Activated T-helper 1 cell treated with anti-CD3 and anti-CD28 coated beads, Interleukin-12 subunit alpha, Interleukin-12 subunit beta, Interleukin-2, Interleukin-4 antibody, amounts not matched to agents 30 ng/mL and 10 ng/mL and 1 ng/mL, durations not matched to agents 14 hours and 24 hours and 36 hours (primary cell): ENCODE measurements around the gene RRP1B. TPM values are rescaled to one million over a fixed set of nuclear protein-coding genes. Genes with fewer than 3 reads are reported as not detected.

ENCODE experiments used
- DNase-seq: peaks from one replicate; pipeline ENCODE4 v3.0.0; 2021; ENCODE audit warnings: low spot score
- H3K27ac Mint-ChIP-seq: one replicate; pipeline ENCODE4 v1.8.0; 2021; ENCODE audit warnings: mild to moderate bottlenecking, mixed read lengths
- H3K27me3 Mint-ChIP-seq: one replicate; pipeline ENCODE4 v1.8.0; 2022; ENCODE audit warnings: mild to moderate bottlenecking, moderate library complexity, mixed read lengths; ENCODE audit not compliant: insufficient read depth
- H3K36me3 Mint-ChIP-seq: one replicate; pipeline ENCODE4 v1.8.0; 2021; ENCODE audit warnings: low read depth, mixed read lengths
- H3K4me1 Mint-ChIP-seq: one replicate; pipeline ENCODE4 v1.8.0; 2021; ENCODE audit warnings: low read depth, mixed read lengths
- H3K4me3 Mint-ChIP-seq: one replicate; pipeline ENCODE4 v1.8.0; 2021; ENCODE audit warnings: mild to moderate bottlenecking, moderate library complexity, mixed read lengths
- H3K9me3 Mint-ChIP-seq: one replicate; pipeline ENCODE4 v1.8.0; 2021; ENCODE audit warnings: mixed read lengths
- intact Hi-C: fragments of 100-400 bp; cut with micrococcal nuclease; formaldehyde crosslinking; loops from one replicate; pipeline ENCODE4 v1.15.1; 2024
- total RNA-seq: library from RNA; stranded (reverse); gene quantifications from 2 replicates; pipeline ENCODE4 v1.2.3, GENCODE V29; 2022

The RRP1B gene
- total RNA-seq, 1 donor from 2014 or later = 76.8 TPM

- Mint-ChIP-seq H3K27me3 (no peaks in the 10 kb centered on the region), H3K4me1 (peaks cover 46% of the 10 kb centered on the region), H3K9me3 (no peaks in the 10 kb centered on the region), H3K36me3 (peaks cover 24% of the 10 kb centered on the region), H3K27ac (no peak overlapping the region), H3K4me3 (no peak overlapping the region)
- no peak for DNase-seq
- intact Hi-C loops = no loop called here
These were observed 72.7 kb downstream of the RRP1B start for GRCh38 chr21:43731891-43732711.

GRCh38 chr21:43733060-43733459, 73.7 kb downstream of the RRP1B start:
- no peaks in the 10 kb centered on the region for H3K9me3 Mint-ChIP-seq
- peaks cover 26% of the 10 kb centered on the region for H3K36me3 Mint-ChIP-seq
- H3K27me3 Mint-ChIP-seq = no peaks in the 10 kb centered on the region
- peaks cover 37% of the 10 kb centered on the region for H3K4me1 Mint-ChIP-seq
- intact Hi-C loops = no loop called here
- no peak for DNase-seq
- H3K27ac Mint-ChIP-seq = no peak overlapping the region
- H3K4me3 Mint-ChIP-seq = no peak overlapping the region

- H3K4me1 Mint-ChIP-seq = peaks cover 31% of the 10 kb centered on the region
- no peak for DNase-seq
- no peaks in the 10 kb centered on the region for H3K27me3 Mint-ChIP-seq
- no peaks in the 10 kb centered on the region for H3K9me3 Mint-ChIP-seq
- intact Hi-C loops = no loop called here
- peaks cover 21% of the 10 kb centered on the region for H3K36me3 Mint-ChIP-seq
- peak overlapping the region; percentile 34 for H3K27ac Mint-ChIP-seq
- no peak overlapping the region for H3K4me3 Mint-ChIP-seq
These were observed 74.2 kb downstream of the RRP1B start for GRCh38 chr21:43733529-43734071.

- DNase-seq = no peak
- Mint-ChIP-seq H3K36me3 (peaks cover 18% of the 10 kb centered on the region), H3K27ac (peak overlapping the region; percentile 34), H3K4me3 (no peak overlapping the region), H3K9me3 (no peaks in the 10 kb centered on the region), H3K27me3 (no peaks in the 10 kb centered on the region), H3K4me1 (peaks cover 29% of the 10 kb centered on the region)
- intact Hi-C loops = no loop called here
These were observed 75.0 kb downstream of the RRP1B start for GRCh38 chr21:43734131-43734927.

GRCh38 chr21:43734928-43735229, 75.5 kb downstream of the RRP1B start:
- Mint-ChIP-seq H3K9me3 (no peaks in the 10 kb centered on the region), H3K36me3 (peaks cover 16% of the 10 kb centered on the region), H3K4me1 (peaks cover 29% of the 10 kb centered on the region), H3K4me3 (no peak overlapping the region), H3K27ac (no peak overlapping the region), H3K27me3 (no peaks in the 10 kb centered on the region)
- no peak for DNase-seq
- intact Hi-C loops = no loop called here

- peaks cover 16% of the 10 kb centered on the region for H3K36me3 Mint-ChIP-seq
- no peaks in the 10 kb centered on the region for H3K27me3 Mint-ChIP-seq
- H3K27ac Mint-ChIP-seq = no peak overlapping the region
- H3K9me3 Mint-ChIP-seq = no peaks in the 10 kb centered on the region
- no peak for DNase-seq
- no peak overlapping the region for H3K4me3 Mint-ChIP-seq
- intact Hi-C loops = no loop called here
- peaks cover 29% of the 10 kb centered on the region for H3K4me1 Mint-ChIP-seq
These were observed 76.1 kb downstream of the RRP1B start for GRCh38 chr21:43735236-43736091.

GRCh38 chr21:43736224-43736883, 77.0 kb downstream of the RRP1B start:
- no peak for DNase-seq
- no peaks in the 10 kb centered on the region for H3K27me3 Mint-ChIP-seq
- peaks cover 29% of the 10 kb centered on the region for H3K4me1 Mint-ChIP-seq
- peak overlapping the region; percentile 55 for H3K27ac Mint-ChIP-seq
- intact Hi-C loops = no loop called here
- H3K4me3 Mint-ChIP-seq = no peak overlapping the region
- H3K36me3 Mint-ChIP-seq = peaks cover 14% of the 10 kb centered on the region
- H3K9me3 Mint-ChIP-seq = no peaks in the 10 kb centered on the region

- Mint-ChIP-seq H3K36me3 (peaks cover 11% of the 10 kb centered on the region), H3K27ac (no peak overlapping the region), H3K27me3 (no peaks in the 10 kb centered on the region), H3K4me1 (peaks cover 23% of the 10 kb centered on the region), H3K4me3 (no peak overlapping the region), H3K9me3 (no peaks in the 10 kb centered on the region)
- no peak for DNase-seq
- intact Hi-C loops = no loop called here
These were observed 78.0 kb downstream of the RRP1B start for GRCh38 chr21:43737158-43737950.

- H3K4me1 Mint-ChIP-seq = peaks cover 6% of the 10 kb centered on the region
- H3K9me3 Mint-ChIP-seq = no peaks in the 10 kb centered on the region
- H3K27me3 Mint-ChIP-seq = no peaks in the 10 kb centered on the region
- H3K36me3 Mint-ChIP-seq = peaks cover 9% of the 10 kb centered on the region
- DNase-seq = no peak
- no peak overlapping the region for H3K27ac Mint-ChIP-seq
- no peak overlapping the region for H3K4me3 Mint-ChIP-seq
- intact Hi-C loops = no loop called here
These were observed 80.5 kb downstream of the RRP1B start for GRCh38 chr21:43739621-43740435.

- no peak overlapping the region for H3K27ac Mint-ChIP-seq
- no peaks in the 10 kb centered on the region for H3K27me3 Mint-ChIP-seq
These were observed 81.3 kb downstream of the RRP1B start for GRCh38 chr21:43740497-43741156.

More at GRCh38 chr21:43740497-43741156, 81.3 kb downstream of the RRP1B start:
- H3K4me3 Mint-ChIP-seq = no peak overlapping the region
- intact Hi-C loops = no loop called here
- DNase-seq = no peak
- H3K36me3 Mint-ChIP-seq = peaks cover 11% of the 10 kb centered on the region
- peaks cover 5% of the 10 kb centered on the region for H3K4me1 Mint-ChIP-seq
- no peaks in the 10 kb centered on the region for H3K9me3 Mint-ChIP-seq
